Femur (tissue), 1 donor: ENCODE measurements around the gene CHMP3.
A peak's percentile ranks its signal among the peaks of the same experiment; 100 is the strongest.
"Not testable (repeated sequence)": the region's sequence is repeated elsewhere in the genome, so short reads cannot be mapped to it uniquely, and the experiment has no call there.

Source experiments
- DNase-seq: peaks from one replicate; pipeline ENCODE4 v3.0.0-alpha.2; 2017

CHMP3 gene

DNA sequence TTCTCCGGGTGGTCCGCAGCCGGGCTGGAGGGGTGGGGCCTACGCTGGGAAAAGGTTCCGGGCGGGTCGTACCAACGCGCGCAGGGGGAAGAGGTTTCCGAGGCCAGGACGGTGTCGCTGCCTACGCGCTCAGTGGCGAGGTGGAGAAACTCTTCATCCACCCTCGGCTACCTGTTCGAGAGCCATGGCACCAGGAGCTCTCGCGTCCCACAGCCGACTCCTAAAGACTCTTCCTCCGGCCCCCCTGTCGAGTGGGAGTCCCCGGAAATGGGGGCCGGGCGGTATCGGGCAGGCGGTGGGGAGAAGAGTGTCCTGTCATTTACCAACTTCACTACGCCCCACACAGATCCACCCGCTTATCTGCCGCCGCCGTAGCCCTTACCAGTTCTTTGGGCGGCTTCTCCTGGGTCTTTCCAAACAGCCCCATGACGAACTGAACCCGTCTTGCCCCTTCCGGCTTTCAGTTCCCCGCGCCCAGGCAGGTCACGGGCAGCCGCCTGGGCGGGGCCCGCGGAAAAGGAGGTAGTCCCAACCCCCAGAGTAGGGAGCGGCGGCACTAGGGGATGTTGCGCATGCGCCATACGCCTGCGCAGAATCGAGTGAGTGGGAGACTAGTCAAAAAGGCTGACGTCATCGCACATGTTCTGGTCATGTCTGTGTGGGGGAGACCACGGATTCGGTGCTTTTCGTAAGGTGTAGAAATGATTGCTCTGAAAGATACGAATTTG is at the start of gene CHMP3:
Gene CHMP3, minus strand, starts transcription at position 522 of the 728 bp plus-strand sequence. Its CDS starts 95 bp downstream, at position 427.
- DNase-seq = peak; percentile 98

DNA sequence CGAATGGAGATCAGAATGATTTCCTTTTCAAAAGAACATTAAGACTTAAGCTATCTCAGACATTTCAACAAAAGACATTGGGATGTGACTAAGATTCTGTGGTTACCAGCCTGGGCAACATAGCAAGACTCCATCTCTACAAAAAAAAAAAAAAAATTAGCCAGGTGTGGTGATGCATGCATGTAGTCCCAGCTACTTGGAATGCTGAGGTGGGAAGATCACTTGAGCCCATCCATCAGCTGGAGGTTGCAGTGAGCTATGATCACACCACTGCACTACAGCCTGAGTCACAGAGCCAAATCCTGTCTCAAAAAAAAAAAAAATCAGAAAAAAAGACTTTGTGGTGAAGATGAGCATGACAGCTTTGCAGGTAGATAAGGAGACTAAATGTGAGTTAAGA is 47.6 kb upstream of the CHMP3 start:
- DNase-seq = no peak

DNA sequence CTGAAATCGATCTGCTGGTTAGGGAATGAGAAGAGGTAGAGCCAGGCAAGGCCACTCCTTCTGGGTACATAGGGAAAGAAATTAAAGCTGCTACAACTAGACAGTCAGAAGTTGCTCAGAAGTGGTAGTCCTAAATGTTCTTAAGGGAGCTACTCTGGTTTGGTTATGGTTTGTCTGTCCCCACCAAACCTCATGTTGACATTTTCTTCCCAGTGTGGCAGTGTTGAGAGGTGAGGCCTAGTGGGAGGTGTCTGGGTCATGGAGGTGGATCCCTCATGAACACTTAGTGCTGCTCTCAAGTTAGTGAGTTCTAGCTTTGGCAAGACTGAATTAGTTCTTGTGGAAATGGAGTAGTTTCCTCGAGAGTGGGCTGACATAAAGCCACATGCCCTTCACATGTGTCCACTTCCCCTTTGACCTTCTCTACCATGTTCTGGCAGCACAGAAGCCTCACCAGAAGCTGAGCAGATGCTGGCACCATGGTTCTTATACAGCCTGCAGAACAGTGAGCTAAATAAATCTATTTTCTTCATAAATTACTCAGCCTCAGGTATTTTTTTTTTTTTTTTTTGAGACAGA is 45.7 kb upstream of the CHMP3 start:
- DNase-seq = no peak

DNA sequence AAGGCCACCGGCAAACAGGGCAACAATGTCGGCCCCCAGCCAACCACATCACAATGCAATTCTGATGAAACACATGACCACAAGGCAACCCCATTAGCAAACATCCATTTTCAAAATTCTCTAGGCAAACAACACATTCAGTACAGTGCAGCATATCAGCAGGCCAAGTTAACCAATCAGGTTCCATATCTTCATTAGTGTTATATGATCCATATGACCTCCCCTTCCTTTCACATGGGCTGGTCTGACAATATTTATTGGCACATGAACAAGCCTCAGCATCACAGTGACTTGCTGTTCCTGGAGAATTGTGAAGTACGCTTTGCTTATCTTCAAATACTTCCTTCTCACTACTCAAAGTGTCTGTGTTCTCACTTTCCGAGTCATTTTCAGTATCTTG is 40.7 kb upstream of the CHMP3 start:
- no peak for DNase-seq

DNA sequence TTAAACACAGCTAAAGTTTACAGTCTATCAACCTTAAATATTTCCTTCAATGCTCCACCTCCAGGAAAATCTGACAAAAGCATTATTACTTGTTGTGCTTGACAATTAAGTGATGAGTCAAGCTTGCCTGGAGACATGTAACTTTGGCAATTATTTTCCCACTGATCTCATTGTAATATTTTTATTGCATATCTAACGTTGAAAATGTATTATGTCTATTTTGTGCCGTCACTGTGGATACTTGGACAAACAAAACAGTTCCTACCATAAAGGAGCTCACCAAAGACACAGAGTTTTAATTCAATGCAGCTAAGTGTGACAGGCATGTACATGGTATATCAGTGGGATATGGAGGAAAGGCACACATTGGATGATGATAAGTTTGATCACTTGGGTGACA is 35.7 kb upstream of the CHMP3 start:
- no peak for DNase-seq

GRCh38 chr2:86596118-86596517 is 32.9 kb upstream of the CHMP3 start:
- DNase-seq = no peak

DNA sequence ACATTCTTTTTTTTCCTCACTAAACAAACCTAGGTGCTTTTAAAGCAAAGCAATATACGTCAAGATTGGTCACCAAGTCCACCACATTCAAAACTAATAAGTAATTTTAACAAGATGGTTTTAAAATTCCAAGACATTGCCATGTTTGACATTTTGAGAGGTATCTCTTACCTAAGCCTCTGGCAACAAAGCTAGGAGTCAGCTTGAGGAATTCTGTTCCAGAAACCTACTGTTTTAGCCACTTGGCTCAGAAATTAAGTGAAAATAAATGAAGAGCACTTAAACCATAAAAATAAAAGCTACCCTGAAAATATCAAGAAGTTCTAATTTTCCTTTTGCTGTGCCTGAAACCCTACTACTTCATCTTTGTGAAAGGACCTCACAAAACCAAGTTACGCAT is 30.0 kb upstream of the CHMP3 start:
- DNase-seq = no peak

DNA sequence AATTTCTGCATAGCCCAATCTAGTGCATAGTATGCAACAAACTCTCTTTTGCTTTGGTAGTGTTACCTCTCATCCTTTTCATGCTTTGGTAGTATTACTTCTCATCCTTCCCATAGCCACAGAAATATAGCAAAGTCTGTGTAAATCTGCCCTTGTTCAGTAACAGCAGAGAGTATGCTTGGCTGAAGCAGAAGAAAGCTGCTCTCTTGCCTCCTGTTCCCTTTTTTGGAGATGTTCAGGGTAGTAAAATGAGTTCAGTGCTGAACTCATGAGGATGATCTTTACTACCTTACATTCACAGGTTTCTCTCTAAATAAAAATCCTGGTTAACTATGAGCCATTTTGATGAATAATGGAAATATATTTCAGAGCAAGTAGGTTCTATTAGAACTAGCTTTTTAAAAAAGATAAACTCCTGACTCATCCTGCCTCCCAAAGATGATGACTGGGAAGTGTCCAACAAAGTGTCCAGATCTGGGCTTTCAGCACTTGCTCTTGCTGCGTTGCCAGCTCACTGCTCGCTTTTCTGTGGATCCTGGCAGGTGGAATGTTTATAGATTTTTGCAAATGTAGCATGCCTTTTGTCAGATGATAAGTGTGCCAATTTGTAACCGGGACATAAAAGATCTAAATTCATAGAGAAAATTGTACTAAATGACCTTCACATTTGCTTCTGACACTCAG is 29.4 kb upstream of the CHMP3 start:
- DNase-seq = no peak

DNA sequence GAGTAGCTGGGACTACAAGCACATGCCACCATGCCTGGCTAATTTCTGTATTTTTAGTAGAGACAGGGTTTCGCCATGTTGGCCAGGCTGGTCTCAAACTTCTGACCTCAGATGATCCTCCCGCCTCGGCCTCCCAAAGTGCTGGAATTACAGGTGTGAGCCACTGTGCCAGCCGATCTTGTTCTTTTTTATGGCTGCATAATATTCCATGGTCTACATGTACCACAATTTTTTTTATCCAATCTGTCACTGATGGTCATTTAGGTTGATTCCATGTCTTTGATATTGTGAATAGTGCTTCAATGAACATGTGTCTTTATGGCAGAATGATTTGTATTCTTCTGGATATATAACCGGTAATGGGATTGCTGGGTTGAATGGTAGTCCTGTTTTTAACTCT is 26.5 kb upstream of the CHMP3 start:
- DNase-seq = not testable (repeated sequence)

DNA sequence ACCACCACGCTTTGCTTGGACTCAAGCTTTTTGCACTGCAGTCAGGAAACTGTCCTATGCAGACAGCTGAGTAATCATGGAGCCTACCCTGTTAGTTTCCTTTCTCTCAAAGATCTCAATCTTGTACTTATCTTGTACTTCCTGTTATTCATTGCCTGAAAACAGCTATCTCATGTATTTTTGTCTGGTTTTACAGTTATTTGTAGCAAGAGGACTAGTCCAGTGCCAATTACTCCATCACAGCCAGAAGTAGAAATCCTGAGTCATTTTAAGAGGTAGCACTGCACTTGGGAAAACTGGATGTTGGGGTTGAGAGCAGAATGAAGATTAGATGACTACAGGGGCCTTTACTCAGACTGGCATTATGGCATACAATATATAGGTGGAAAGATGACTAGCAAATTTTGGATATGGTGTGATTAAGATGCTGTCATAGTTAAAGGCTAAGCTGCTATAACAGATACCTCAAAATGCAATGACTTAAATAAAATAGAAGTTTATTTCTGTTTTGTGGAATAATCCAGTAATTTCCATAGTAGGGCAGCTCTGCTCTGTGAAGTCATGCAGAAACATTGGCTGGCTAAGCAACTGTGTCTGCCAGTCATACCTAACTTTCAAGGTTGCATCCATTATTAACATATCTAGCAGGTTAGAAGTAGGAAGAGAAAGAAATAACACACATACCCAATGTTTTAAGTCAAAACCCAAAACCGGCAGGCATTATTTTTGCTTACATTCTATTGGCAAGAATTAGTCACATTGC is 21.1 kb upstream of the CHMP3 start:
- no peak for DNase-seq

DNA sequence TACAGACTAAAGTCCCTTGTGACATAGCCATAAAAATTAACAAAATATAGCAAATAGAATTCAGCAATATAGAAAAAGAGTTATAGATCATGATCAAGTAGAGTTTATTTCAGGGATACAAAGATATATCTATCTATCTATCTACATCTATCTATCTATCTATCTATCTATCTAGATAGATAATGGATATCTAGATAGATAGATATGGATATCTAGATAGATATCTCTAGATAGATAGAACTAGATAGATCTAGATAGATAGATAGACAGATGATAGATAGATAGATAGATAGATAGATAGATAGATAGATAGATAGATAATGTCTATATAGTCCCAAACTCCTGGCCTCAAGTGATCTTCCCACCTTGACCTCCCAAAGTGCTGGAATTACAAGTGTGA is 17.3 kb upstream of the CHMP3 start:
- no peak for DNase-seq

- DNase-seq = no peak
These were observed 14.7 kb upstream of the CHMP3 start for GRCh38 chr2:86577817-86578456.

DNA sequence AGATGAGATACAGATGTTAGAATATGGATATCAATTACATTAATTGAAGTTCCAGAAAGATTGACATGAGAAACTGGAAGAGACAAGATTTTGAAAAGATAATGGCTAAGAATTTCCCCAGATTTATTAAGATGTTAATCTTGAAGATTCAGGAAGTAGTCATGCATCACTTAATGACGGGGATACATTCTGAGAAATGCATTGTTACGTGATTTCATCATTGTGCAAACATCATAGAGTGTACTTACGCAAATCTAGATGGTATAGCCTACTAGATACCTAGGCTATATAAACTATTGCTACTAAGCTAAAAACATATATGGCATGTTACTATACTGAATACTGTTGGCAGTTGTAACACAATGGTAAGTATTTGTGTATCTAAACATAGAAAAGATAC is 6.8 kb upstream of the CHMP3 start:
- no peak for DNase-seq

- no peak for DNase-seq
These were observed 3.6 kb upstream of the CHMP3 start for GRCh38 chr2:86566821-86567190.

GRCh38 chr2:86566158-86566820 is 3.0 kb upstream of the CHMP3 start:
- DNase-seq = no peak

- no peak for DNase-seq
These were observed 413 bp upstream of the CHMP3 start for GRCh38 chr2:86563650-86564061.

GRCh38 chr2:86562485-86562921 is 740 bp downstream of the CHMP3 start:
- no peak for DNase-seq

DNA sequence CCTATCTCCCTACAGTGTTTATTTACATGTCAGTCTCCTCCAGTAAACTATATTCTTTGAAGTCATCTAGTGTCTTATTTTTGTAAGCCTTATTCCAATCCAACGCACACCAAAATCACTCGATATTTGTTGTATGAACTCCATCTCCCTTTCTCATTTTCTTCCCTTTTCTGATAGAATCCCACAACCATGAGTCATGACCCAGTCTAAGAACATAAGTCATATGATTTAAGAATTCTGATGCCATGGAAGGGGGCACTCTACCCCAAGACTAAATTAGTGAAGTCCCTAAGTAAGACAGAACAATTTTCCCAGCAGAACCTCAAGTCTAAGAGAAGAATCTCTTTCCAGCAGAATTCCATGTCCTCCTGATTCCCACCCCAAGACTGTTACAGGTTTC is 5.4 kb downstream of the CHMP3 start:
- no peak for DNase-seq

DNA sequence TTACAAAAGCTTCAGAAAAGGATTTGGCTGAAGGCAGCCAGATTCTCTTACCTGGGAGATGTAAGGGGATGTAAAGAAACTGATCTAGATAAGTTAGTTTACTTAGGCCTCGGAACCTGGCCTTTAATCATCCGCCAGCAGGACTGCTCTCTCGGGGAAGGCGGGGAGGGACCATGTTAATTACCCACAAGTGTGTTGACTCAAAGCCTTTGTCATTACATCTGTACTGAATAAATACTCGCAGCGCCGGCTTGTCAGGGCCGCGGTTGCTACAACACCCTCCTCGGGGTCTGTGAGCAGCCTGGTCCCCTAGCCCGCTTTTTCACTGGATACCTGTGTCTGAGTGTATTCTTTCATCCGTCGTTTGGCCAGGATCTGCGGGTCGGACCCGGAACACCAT is 6.7 kb downstream of the CHMP3 start:
- DNase-seq = no peak

- DNase-seq = no peak
These were observed 10.4 kb downstream of the CHMP3 start for GRCh38 chr2:86552889-86553288.

GRCh38 chr2:86549963-86550725 is 13.1 kb downstream of the CHMP3 start:
- DNase-seq = not testable (repeated sequence)

- not testable (repeated sequence) for DNase-seq
These were observed 13.8 kb downstream of the CHMP3 start for GRCh38 chr2:86549440-86549839.
